LoVo (cell line): ENCODE measurements around the gene PSMG4.

Experiments used
- DNase-seq: peaks from one replicate; pipeline ENCODE4 v3.0.0-alpha.2; 2016; ENCODE audit warnings: low spot score

Gene PSMG4

GRCh38 chr6:3277251-3277650 lies 18.5 kb downstream of the PSMG4 start:
- no peak for DNase-seq

- DNase-seq = no peak
These were observed 19.2 kb downstream of the PSMG4 start for GRCh38 chr6:3277851-3278416.

- DNase-seq = no peak
These were observed 19.9 kb downstream of the PSMG4 start for GRCh38 chr6:3278691-3279090.

- no peak for DNase-seq
These were observed 21.3 kb downstream of the PSMG4 start for GRCh38 chr6:3280091-3280490.

GRCh38 chr6:3280866-3281465 lies 22.2 kb downstream of the PSMG4 start:
- no peak for DNase-seq

- no peak for DNase-seq
These were observed 23.1 kb downstream of the PSMG4 start for GRCh38 chr6:3281631-3282475.

- no peak for DNase-seq
These were observed 23.9 kb downstream of the PSMG4 start for GRCh38 chr6:3282476-3283236.

- DNase-seq = no peak
These were observed 24.5 kb downstream of the PSMG4 start for GRCh38 chr6:3283241-3283640.

- DNase-seq = no peak
These were observed 25.1 kb downstream of the PSMG4 start for GRCh38 chr6:3283641-3284435.

GRCh38 chr6:3284436-3284876 lies 25.7 kb downstream of the PSMG4 start:
- DNase-seq = no peak

GRCh38 chr6:3285049-3285639 lies 26.4 kb downstream of the PSMG4 start:
- no peak for DNase-seq

GRCh38 chr6:3285732-3286131 lies 27.0 kb downstream of the PSMG4 start:
- DNase-seq = no peak

GRCh38 chr6:3286641-3287171 lies 28.0 kb downstream of the PSMG4 start:
- DNase-seq = no peak

GRCh38 chr6:3287308-3287707 lies 28.6 kb downstream of the PSMG4 start:
- DNase-seq = no peak

- DNase-seq = no peak
These were observed 29.4 kb downstream of the PSMG4 start for GRCh38 chr6:3287976-3288707.

- no peak for DNase-seq
These were observed 30.2 kb downstream of the PSMG4 start for GRCh38 chr6:3288711-3289663.

GRCh38 chr6:3289664-3290055 lies 30.9 kb downstream of the PSMG4 start:
- DNase-seq = no peak

- no peak for DNase-seq
These were observed 31.6 kb downstream of the PSMG4 start for GRCh38 chr6:3290149-3290930.

GRCh38 chr6:3290931-3291211 lies 32.1 kb downstream of the PSMG4 start:
- no peak for DNase-seq
